SH-SY5Y (cell line): ENCODE measurements around the gene CHRDL2.

ENCODE experiments used
- GATA2 ChIP-seq: IDR thresholded peaks from 2 replicates; pipeline ENCODE4 v1.6.1; 2011; ENCODE audit warnings: mild to moderate bottlenecking, low read depth, low read length
- GATA3 ChIP-seq: IDR thresholded peaks from 2 replicates; pipeline ENCODE4 v1.6.1; 2011; ENCODE audit warnings: low read depth, mild to moderate bottlenecking, low read length, moderate library complexity

The CHRDL2 gene

DNA sequence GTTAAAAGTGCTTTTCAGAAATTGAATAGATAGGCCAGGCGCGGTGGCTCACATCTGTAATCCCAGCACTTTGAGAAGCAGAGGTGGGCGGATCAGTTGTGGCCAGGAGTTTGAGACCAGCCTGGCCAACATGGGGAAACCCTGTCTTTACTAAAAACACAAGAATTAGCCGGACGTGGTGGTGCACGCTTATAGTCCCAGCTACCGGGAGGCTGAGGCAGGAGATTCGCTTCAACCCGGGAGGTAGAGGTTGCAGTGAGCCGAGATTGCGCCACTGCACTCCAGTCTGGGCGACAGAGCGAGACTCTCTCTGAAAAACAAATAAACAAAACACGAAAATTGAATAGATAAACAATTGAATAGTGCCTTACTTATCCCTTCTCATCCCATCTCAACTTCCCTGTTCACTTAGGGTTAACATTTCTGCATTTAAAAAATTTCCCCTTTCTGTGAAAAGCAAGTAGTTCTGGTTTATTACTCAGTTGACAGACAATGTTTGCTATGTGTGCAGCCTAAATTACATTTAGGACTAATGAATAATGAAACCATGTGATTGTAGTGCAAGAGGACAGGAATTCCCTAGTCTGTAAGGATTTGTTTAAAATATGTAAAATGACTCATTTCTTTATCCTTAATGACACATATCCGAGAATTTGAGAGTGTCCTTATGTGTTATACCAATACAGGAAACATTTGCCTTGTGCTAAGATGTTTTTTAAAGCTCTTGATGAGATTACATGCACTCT is 23.5 kb upstream of the CHRDL2 start:
- TF ChIP-seq GATA2 = no peak
- no peak for TF ChIP-seq GATA3

- TF ChIP-seq GATA2 = no peak
- no peak for TF ChIP-seq GATA3
These were observed 20.1 kb upstream of the CHRDL2 start for GRCh38 chr11:74751303-74751702.

DNA sequence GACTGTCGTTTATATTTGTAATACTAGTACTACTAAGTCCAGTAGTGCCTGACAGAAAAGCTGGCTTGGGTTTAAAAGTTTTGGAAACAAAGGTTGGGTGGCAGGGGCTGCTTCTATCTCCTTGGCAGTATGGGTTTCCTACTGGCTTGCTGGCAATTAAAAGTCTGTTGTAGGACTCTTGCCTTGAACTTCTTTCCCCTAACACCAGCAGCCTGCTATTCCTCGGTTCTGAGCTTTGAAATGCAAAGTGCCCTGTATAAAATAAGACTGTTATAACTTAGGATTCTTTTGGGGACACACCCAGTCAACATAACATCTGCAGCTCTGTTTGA is 18.7 kb upstream of the CHRDL2 start:
- no peak for TF ChIP-seq GATA2
- TF ChIP-seq GATA3 = no peak

DNA sequence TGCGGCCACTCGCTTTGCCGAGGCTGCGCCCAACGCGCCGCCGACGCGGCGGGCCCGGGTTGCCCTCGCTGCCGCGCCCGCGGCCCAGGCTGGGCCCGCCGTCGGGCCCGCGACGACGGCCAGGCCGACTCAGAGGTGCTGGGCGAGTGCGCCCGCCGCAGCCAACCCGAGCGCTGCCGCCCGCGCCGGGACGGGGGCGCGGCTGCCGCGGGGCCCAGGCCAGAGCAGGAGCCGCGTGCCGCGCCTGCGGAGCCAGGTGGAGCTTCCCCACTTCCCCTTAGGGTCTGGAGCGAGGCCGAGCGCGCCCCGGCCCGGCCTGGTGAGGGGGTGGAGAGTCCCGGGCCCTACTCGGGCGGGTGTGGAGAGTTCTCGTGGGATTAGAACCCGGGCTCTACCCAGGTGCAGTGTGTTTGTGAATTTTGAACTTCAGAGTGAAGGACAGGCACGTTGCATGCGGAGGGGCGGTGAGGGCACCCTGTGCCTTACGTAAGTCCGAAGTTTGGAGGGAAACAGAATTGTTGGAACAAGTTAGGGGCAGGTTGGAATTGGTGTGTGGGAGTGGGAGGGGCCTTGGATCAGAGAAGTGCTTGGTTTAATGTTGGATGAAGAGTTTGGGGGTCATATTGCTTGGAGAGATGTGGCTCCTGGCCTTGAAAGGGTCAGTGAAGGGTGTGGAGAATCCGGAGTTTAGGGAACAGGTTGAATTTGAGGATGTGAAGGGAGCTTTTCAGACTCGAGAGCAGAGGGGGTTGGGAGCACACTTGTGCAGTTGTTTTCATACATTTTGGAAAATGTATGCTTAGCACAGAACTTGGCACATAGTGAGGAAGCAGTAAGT is 18.1 kb upstream of the CHRDL2 start:
- no peak for TF ChIP-seq GATA3
- TF ChIP-seq GATA2 = no peak

DNA sequence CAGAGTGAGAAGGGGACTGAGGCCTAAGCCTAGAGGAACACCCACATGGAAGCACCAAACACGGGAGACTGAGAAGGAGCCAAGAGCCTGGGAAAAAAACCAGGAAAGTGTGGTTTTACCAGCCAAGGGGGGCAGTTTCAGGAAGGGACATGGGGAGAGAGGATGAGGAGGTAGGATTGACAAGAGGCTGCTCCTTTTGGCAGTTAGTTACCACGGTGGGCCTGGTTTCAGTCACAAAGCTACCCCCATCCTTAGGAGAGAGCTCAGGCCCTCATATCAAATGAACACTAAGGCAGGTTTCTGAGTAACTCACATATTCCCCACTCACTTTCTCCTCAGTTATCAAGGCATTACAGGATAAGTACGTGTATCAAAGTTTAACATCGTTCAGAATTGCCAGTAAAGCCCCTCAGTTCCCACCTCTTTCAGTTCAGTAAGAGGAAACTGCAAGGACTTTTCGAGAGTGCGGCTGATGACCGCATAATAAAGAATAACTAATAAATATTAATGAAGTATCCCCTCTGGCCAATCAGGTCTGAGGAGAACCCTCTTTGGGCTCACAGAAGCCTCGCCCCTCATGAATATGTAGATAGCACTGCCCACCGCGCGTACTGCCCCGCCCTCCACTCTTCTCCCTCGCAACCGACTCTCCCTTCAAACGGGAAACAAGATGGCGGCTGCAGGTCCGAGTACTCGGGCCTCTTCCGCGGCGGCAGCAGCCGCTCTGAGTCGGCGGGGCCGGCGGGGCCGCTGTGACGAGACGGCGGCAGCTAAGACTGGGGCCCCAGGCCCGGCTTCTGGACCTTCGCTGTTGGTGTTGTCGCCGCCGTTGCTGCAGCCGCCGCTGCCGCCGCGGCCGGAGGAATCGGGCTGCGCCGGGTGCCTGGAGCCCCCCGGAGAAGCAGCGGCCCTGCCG is 17.2 kb upstream of the CHRDL2 start, which contains the start of gene RNF169:
TSS of gene RNF169 (plus strand) at position 639 of the 916 bp plus-strand sequence. CDS start at position 671, 32 bp downstream.
- TF ChIP-seq GATA2 = no peak
- TF ChIP-seq GATA3 = no peak

- TF ChIP-seq GATA3 (no peak), GATA2 (peak; percentile 65)
These were observed 15.6 kb upstream of the CHRDL2 start for GRCh38 chr11:74746868-74747267.

- TF ChIP-seq GATA3 (no peak), GATA2 (no peak)
These were observed 13.1 kb upstream of the CHRDL2 start for GRCh38 chr11:74744277-74744676.

DNA sequence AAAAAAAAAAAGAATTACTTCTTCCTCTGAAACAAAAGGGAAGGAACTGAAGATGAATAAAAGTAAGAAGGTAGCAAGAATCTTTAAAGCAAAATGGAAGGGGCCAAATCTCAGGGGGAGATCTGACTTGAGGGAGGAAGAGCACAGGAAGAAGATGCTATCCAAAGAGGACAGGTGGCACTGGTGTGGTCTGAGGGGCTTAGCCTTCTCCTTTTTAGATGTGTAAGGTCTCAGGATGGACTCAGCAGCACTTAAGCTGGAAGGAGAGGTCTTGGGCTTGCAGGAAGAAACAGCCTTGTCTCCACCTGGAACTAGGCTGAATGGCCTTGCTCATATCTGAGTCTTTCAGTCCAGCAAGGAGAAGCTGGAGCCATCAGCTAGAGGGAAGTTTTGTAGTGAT is 12.4 kb upstream of the CHRDL2 start:
- TF ChIP-seq GATA2 (no peak), GATA3 (no peak)

DNA sequence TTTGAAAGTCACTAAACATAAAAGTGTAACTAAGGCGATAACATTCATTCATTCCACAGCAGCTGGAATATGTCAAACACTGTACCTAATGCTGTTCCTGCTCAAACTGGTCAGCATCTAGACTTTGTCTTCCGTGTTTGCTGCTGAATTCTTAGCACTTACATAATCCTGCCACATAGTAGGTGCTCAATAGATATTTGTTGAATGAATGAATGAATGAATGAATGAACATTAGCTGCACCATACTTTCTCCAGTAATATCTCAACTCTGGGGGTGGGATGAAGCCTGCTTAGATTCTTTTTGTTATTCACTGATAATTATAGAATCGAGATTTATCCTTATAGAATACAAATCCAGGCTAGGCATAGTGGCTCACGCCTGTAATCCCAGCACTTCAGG is 10.8 kb upstream of the CHRDL2 start:
- TF ChIP-seq GATA2 (no peak), GATA3 (no peak)

GRCh38 chr11:74739546-74740270 is 8.5 kb upstream of the CHRDL2 start:
- TF ChIP-seq GATA2 = no peak
- no peak for TF ChIP-seq GATA3

- TF ChIP-seq GATA2 = no peak
- TF ChIP-seq GATA3 = no peak
These were observed 4.8 kb upstream of the CHRDL2 start for GRCh38 chr11:74736031-74736430.

DNA sequence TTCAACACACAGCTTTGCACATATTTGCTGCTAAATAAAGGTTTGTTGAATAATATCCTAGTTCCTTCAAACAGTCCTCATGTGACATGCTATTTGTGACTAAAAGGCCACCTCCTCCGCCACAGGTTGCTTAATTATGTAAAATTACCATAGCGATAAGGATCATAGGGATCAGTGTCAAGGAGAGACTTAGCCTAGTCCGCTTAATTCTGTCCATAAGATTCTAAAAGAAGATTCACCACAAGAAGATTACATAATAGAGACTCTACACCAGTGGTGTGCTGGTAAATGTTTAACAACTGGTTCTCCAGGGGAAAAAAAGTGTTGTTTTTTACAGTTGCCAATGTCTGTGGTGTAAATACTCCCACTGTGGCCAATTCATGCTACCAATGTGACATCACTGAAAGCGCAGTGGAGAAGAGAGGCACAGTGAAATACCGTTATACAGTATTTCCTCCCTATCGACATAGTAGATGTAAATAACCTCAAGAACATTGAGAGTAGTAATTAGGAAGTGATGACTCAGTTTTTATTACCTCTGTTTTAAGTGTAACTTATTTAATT is 4.2 kb upstream of the CHRDL2 start:
- TF ChIP-seq GATA3 (no peak), GATA2 (no peak)

DNA sequence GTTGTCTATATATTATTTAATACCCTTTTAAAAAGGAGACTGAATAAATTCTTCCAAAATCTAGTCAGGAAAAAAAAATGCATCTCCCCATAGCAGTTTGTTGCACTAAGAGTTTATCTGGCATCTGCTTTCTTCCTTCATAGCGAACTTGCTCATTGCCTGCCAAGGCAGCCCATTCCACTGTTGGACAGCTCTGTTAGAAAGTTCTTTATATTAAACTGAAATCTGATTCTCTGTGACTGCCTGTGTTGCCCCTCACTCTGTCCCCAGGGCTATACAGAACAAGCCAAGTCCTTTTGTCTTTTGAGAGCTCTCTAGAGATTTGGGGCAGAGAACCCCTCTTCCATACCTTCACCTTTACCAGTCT is 3.3 kb upstream of the CHRDL2 start:
- TF ChIP-seq GATA3 (no peak), GATA2 (no peak)

- TF ChIP-seq GATA3 (no peak), GATA2 (no peak)
These were observed 510 bp downstream of the CHRDL2 start for GRCh38 chr11:74730571-74731260.
